GM19452 (cell line): ENCODE data around the gene SLC6A11.

Experiments
- ATAC-seq: cut with Tn5 transposase; IDR thresholded peaks from one replicate; pipeline ENCODE4 v1.9.1; 2021; ENCODE audit not compliant: unreplicated experiment

The SLC6A11 gene

GRCh38 chr3:10816019-10816862, at the start of gene SLC6A11:
Gene SLC6A11, plus strand, starts transcription at chr3:10816228. Its CDS starts 38 bp downstream, at chr3:10816266.
- no peak for ATAC-seq

- no peak for ATAC-seq
Measured at GRCh38 chr3:10768708-10769394, 47.2 kb upstream of the SLC6A11 start.

GRCh38 chr3:10770547-10770946, 45.5 kb upstream of the SLC6A11 start:
- ATAC-seq = no peak

- ATAC-seq = no peak
Measured at GRCh38 chr3:10770981-10771380, 45.0 kb upstream of the SLC6A11 start.

GRCh38 chr3:10771486-10772270, 44.4 kb upstream of the SLC6A11 start:
- ATAC-seq = no peak

- no peak for ATAC-seq
Measured at GRCh38 chr3:10772271-10773161, 43.5 kb upstream of the SLC6A11 start.

- no peak for ATAC-seq
Measured at GRCh38 chr3:10774129-10774670, 41.8 kb upstream of the SLC6A11 start.

GRCh38 chr3:10774825-10775224, 41.2 kb upstream of the SLC6A11 start:
- no peak for ATAC-seq

- ATAC-seq = no peak
Measured at GRCh38 chr3:10775259-10775658, 40.8 kb upstream of the SLC6A11 start.

- no peak for ATAC-seq
Measured at GRCh38 chr3:10775828-10776227, 40.2 kb upstream of the SLC6A11 start.

GRCh38 chr3:10777627-10778026, 38.4 kb upstream of the SLC6A11 start:
- no peak for ATAC-seq

GRCh38 chr3:10778492-10779292, 37.3 kb upstream of the SLC6A11 start:
- no peak for ATAC-seq

GRCh38 chr3:10779293-10779805, 36.7 kb upstream of the SLC6A11 start:
- no peak for ATAC-seq

GRCh38 chr3:10780243-10780642, 35.8 kb upstream of the SLC6A11 start:
- no peak for ATAC-seq

- ATAC-seq = no peak
Measured at GRCh38 chr3:10780922-10781321, 35.1 kb upstream of the SLC6A11 start.

GRCh38 chr3:10781981-10782380, 34.0 kb upstream of the SLC6A11 start:
- ATAC-seq = no peak

- no peak for ATAC-seq
Measured at GRCh38 chr3:10783360-10784351, 32.4 kb upstream of the SLC6A11 start.

GRCh38 chr3:10786640-10787039, 29.4 kb upstream of the SLC6A11 start:
- ATAC-seq = no peak
